ENCODE measurements around the gene SSR2. TPM values are rescaled to one million over a fixed set of nuclear protein-coding genes. Genes with fewer than 3 reads are reported as not detected.

Gene SSR2
- polyA plus RNA-seq, 1 of the 3 experiments (the other 2 are of a cell fraction) = 1,136 TPM

DNA sequence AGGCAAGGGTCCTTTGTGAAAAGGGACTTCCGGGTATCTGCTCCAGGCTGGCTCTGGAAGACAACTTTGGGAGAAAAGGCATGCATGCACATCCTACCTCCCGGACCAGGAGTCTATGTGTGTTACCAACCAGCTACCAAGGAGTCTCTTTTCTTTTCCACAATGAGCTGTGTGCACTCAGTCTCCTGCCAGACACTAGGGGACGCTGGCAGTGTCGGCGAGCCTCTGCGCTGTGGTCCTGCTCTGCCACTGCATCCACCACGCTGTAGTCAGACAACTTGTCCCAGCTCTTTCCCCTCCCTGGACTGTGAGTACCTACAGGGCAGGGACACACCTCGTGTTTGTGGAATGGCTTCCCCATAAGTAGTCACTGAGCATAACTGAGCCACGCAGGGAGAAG lies 5.1 kb upstream of the SSR2 start:
- H3K36me3 ChIP-seq (replicated peaks in 1 of 2; ENCODE audit: control insufficient read depth in 1 of 2, insufficient read depth in 2 of 2, low read length in 1 of 2) = no peaks in the 10 kb centered on the region
- ChIA-PET POLR2A (interaction anchor here (1.0 to 1.1 kb wide), 2 partner anchors 44 to 91 kb away, joined by 3 read pairs; partner anchors contain the start of gene KHDC4), CTCF (interaction anchor here (0.6 to 2.6 kb wide), 18 partner anchors 11 to 85 kb away, joined by 3 to 45 read pairs (median 4); partner anchors contain the start of genes RXFP4 and UBQLN4)
- peak overlapping the region in 1 of 2 experiments; percentile 33; a peak in 1 of 4 replicates for H3K4me3 ChIP-seq (ENCODE audit: low read depth in 2 of 2, low read length in 1 of 2)
- DNase-seq = peak; percentile 85
- no peaks in the 10 kb centered on the region for H3K79me2 ChIP-seq (ENCODE audit: insufficient read depth)
- H4K20me1 ChIP-seq (ENCODE audit: insufficient read depth) = no peaks in the 10 kb centered on the region
- WGBS (ENCODE audit: low lambda C conversion rate) = 13% methylated on average over 6 of the region's 9 CpGs
- no peaks in the 10 kb centered on the region for H3K9me2 ChIP-seq
- H3K27me3 ChIP-seq (ENCODE audit: insufficient read depth) = no peaks in the 10 kb centered on the region
- H3K4me1 ChIP-seq (ENCODE audit: control insufficient read depth in 1 of 2, insufficient read depth in 2 of 2, low read depth in 1 of 2, low read length in 1 of 2) = peaks cover 0 to 3% of the 10 kb centered on the region in 2 experiments; a peak in 2 of 4 replicates
- H3K9ac ChIP-seq = no peak overlapping the region
- no peaks in the 10 kb centered on the region for H3K9me3 ChIP-seq
- no peak overlapping the region for H3K27ac ChIP-seq (ENCODE audit: low read depth in 2 of 2, low read length in 1 of 2)
- no peak for TF ChIP-seq CHD2 (IDR thresholded peaks at IDR 0.05; ENCODE audit: low read length, partially characterized antibody)
- TF ChIP-seq SIN3A (IDR thresholded peaks at IDR 0.05; ENCODE audit: borderline replicate concordance, low read depth, low read length) = peak; percentile 35; the same call in 1 of the 2 replicates
- TF ChIP-seq, protein P1, sequence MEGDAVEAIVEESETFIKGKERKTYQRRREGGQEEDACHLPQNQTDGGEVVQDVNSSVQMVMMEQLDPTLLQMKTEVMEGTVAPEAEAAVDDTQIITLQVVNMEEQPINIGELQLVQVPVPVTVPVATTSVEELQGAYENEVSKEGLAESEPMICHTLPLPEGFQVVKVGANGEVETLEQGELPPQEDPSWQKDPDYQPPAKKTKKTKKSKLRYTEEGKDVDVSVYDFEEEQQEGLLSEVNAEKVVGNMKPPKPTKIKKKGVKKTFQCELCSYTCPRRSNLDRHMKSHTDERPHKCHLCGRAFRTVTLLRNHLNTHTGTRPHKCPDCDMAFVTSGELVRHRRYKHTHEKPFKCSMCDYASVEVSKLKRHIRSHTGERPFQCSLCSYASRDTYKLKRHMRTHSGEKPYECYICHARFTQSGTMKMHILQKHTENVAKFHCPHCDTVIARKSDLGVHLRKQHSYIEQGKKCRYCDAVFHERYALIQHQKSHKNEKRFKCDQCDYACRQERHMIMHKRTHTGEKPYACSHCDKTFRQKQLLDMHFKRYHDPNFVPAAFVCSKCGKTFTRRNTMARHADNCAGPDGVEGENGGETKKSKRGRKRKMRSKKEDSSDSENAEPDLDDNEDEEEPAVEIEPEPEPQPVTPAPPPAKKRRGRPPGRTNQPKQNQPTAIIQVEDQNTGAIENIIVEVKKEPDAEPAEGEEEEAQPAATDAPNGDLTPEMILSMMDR (IDR thresholded peaks at IDR 0.05) = peak; percentile 72
- no peak for TF ChIP-seq EP300 (IDR thresholded peaks at IDR 0.05; ENCODE audit: borderline replicate concordance in 1 of 2, low read depth in 1 of 2, low read length in 1 of 2)
- TF ChIP-seq, protein P2, sequence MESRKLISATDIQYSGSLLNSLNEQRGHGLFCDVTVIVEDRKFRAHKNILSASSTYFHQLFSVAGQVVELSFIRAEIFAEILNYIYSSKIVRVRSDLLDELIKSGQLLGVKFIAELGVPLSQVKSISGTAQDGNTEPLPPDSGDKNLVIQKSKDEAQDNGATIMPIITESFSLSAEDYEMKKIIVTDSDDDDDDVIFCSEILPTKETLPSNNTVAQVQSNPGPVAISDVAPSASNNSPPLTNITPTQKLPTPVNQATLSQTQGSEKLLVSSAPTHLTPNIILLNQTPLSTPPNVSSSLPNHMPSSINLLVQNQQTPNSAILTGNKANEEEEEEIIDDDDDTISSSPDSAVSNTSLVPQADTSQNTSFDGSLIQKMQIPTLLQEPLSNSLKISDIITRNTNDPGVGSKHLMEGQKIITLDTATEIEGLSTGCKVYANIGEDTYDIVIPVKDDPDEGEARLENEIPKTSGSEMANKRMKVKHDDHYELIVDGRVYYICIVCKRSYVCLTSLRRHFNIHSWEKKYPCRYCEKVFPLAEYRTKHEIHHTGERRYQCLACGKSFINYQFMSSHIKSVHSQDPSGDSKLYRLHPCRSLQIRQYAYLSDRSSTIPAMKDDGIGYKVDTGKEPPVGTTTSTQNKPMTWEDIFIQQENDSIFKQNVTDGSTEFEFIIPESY (IDR thresholded peaks at IDR 0.05; ENCODE audit: borderline replicate concordance, low read depth) = no peak
- peak; percentile 81 for TF ChIP-seq SMC3 (IDR thresholded peaks at IDR 0.05; ENCODE audit: low read depth, low read length)
- TF ChIP-seq RAD21 (IDR thresholded peaks at IDR 0.05; ENCODE audit: low read length) = peak; percentile 65
- TF ChIP-seq MXI1 (IDR thresholded peaks at IDR 0.05; ENCODE audit: low read depth, low read length) = peak; percentile 62
- TF ChIP-seq MEF2A (IDR thresholded peaks at IDR 0.05; ENCODE audit: borderline replicate concordance, low read depth) = no peak
- TF ChIP-seq, protein P3, sequence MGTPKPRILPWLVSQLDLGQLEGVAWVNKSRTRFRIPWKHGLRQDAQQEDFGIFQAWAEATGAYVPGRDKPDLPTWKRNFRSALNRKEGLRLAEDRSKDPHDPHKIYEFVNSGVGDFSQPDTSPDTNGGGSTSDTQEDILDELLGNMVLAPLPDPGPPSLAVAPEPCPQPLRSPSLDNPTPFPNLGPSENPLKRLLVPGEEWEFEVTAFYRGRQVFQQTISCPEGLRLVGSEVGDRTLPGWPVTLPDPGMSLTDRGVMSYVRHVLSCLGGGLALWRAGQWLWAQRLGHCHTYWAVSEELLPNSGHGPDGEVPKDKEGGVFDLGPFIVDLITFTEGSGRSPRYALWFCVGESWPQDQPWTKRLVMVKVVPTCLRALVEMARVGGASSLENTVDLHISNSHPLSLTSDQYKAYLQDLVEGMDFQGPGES (IDR thresholded peaks at IDR 0.05; ENCODE audit: low read depth, low read length) = no peak
- no peak for TF ChIP-seq FOXM1 (IDR thresholded peaks at IDR 0.05; ENCODE audit: low read depth)
- H3F3A ChIP-seq (replicated peaks; ENCODE audit: insufficient read depth) = peaks cover 8% of the 10 kb centered on the region
- no peak overlapping the region for H3K4me2 ChIP-seq
- peak overlapping the region; percentile 78 for H2AFZ ChIP-seq (ENCODE audit: low read depth)

DNA sequence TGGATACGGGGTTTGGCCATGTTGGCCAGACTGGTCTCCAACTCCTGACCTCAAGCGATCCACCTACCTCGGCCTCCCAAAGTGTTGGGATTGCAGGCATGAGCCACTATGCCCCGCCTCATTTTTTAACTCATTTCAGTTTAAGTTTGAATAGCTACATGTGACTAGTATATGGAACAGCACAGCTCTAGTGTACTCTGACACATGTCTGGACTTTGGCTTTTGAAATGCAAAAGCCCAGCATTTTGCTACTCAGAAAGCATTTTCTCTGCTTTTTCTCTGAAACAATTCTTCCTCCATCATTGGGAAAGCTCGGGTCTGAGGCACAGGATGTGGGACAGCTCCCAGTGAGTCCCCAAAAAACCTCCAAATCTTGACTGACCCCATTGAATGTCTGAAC lies 4.0 kb upstream of the SSR2 start:
- POLR2A ChIA-PET = no interaction called here
- H3K36me3 ChIP-seq (replicated peaks in 1 of 2; ENCODE audit: control insufficient read depth in 1 of 2, insufficient read depth in 2 of 2, low read length in 1 of 2) = peaks cover 0 to 1% of the 10 kb centered on the region in 2 experiments
- H3K79me2 ChIP-seq (ENCODE audit: insufficient read depth) = peaks cover 7% of the 10 kb centered on the region
- no peak overlapping the region for H3K4me2 ChIP-seq
- no peak overlapping the region for H3K27ac ChIP-seq (ENCODE audit: low read depth in 2 of 2, low read length in 1 of 2)
- peaks cover 5% of the 10 kb centered on the region for H4K20me1 ChIP-seq (ENCODE audit: insufficient read depth)
- H2AFZ ChIP-seq (ENCODE audit: low read depth) = no peak overlapping the region
- CTCF ChIA-PET = interaction anchor here (1.1 to 2.6 kb wide), 3 partner anchors 13 to 45 kb away, joined by 3 to 45 read pairs (median 5); no protein-coding TSS in a partner anchor
- no peaks in the 10 kb centered on the region for H3K9me2 ChIP-seq
- peaks cover 2 to 4% of the 10 kb centered on the region in 2 experiments; a peak in 3 of 4 replicates for H3K4me1 ChIP-seq (ENCODE audit: control insufficient read depth in 1 of 2, insufficient read depth in 2 of 2, low read depth in 1 of 2, low read length in 1 of 2)
- H3K27me3 ChIP-seq (ENCODE audit: insufficient read depth) = no peaks in the 10 kb centered on the region
- H3K4me3 ChIP-seq (ENCODE audit: low read depth in 2 of 2, low read length in 1 of 2) = no peak overlapping the region
- 76% methylated on average over 4 of the region's 5 CpGs for WGBS (ENCODE audit: low lambda C conversion rate)
- H3F3A ChIP-seq (replicated peaks; ENCODE audit: insufficient read depth) = peaks cover 12% of the 10 kb centered on the region
- no peaks in the 10 kb centered on the region for H3K9me3 ChIP-seq
- no peak for DNase-seq
- H3K9ac ChIP-seq = no peak overlapping the region
- TF ChIP-seq, protein P4, sequence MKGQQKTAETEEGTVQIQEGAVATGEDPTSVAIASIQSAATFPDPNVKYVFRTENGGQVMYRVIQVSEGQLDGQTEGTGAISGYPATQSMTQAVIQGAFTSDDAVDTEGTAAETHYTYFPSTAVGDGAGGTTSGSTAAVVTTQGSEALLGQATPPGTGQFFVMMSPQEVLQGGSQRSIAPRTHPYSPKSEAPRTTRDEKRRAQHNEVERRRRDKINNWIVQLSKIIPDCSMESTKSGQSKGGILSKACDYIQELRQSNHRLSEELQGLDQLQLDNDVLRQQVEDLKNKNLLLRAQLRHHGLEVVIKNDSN (IDR thresholded peaks at IDR 0.05; ENCODE audit: borderline replicate concordance, low read depth) = no peak
- no peak for TF ChIP-seq NRF1 (IDR thresholded peaks at IDR 0.05; ENCODE audit: low read depth, low read length)
- TF ChIP-seq, protein P5, sequence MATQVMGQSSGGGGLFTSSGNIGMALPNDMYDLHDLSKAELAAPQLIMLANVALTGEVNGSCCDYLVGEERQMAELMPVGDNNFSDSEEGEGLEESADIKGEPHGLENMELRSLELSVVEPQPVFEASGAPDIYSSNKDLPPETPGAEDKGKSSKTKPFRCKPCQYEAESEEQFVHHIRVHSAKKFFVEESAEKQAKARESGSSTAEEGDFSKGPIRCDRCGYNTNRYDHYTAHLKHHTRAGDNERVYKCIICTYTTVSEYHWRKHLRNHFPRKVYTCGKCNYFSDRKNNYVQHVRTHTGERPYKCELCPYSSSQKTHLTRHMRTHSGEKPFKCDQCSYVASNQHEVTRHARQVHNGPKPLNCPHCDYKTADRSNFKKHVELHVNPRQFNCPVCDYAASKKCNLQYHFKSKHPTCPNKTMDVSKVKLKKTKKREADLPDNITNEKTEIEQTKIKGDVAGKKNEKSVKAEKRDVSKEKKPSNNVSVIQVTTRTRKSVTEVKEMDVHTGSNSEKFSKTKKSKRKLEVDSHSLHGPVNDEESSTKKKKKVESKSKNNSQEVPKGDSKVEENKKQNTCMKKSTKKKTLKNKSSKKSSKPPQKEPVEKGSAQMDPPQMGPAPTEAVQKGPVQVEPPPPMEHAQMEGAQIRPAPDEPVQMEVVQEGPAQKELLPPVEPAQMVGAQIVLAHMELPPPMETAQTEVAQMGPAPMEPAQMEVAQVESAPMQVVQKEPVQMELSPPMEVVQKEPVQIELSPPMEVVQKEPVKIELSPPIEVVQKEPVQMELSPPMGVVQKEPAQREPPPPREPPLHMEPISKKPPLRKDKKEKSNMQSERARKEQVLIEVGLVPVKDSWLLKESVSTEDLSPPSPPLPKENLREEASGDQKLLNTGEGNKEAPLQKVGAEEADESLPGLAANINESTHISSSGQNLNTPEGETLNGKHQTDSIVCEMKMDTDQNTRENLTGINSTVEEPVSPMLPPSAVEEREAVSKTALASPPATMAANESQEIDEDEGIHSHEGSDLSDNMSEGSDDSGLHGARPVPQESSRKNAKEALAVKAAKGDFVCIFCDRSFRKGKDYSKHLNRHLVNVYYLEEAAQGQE (IDR thresholded peaks at IDR 0.05; ENCODE audit: low read depth, low read length) = no peak
- no peak for TF ChIP-seq EZH2phosphoT487 (IDR thresholded peaks at IDR 0.05; ENCODE audit: borderline replicate concordance, low read depth)
- TF ChIP-seq RFX5 (IDR thresholded peaks at IDR 0.05; ENCODE audit: low read length) = no peak
